GM10266 (cell line): Measurements from ENCODE around the gene ACO1.

Experiments used
- DNase-seq: peaks from one replicate; pipeline ENCODE4 v3.0.0; 2012; ENCODE audit errors: extremely low spot score
- TF ChIP-seq, protein P1 (sequence below): IDR thresholded peaks from 2 replicates; pipeline ENCODE4 v1.5.1; 2012; ENCODE audit warnings: mild to moderate bottlenecking, low read depth; ENCODE audit not compliant: control insufficient read depth, insufficient read depth; ENCODE audit errors: missing control alignments

Gene ACO1

DNA sequence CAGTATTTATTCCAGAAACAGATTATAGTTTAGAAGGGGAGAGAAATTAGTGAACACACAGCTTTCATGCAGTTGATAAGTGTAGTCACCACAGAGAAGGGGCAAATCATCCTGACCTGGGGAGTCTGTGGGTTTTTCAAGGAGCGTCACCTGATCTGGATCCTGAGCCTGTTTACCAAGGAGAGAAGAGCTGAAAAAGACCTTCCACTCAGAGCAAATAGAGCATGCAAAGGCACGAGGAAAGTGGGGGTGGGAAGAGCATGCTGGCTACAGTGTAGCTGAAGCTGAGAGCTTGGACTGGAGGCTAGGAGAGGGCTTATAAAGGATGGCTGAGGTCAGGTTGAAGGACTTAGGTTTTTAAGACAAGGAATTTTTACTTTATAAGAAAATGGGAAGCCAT lies 30.4 kb downstream of the ACO1 start:
- TF ChIP-seq, protein P1, sequence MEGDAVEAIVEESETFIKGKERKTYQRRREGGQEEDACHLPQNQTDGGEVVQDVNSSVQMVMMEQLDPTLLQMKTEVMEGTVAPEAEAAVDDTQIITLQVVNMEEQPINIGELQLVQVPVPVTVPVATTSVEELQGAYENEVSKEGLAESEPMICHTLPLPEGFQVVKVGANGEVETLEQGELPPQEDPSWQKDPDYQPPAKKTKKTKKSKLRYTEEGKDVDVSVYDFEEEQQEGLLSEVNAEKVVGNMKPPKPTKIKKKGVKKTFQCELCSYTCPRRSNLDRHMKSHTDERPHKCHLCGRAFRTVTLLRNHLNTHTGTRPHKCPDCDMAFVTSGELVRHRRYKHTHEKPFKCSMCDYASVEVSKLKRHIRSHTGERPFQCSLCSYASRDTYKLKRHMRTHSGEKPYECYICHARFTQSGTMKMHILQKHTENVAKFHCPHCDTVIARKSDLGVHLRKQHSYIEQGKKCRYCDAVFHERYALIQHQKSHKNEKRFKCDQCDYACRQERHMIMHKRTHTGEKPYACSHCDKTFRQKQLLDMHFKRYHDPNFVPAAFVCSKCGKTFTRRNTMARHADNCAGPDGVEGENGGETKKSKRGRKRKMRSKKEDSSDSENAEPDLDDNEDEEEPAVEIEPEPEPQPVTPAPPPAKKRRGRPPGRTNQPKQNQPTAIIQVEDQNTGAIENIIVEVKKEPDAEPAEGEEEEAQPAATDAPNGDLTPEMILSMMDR: no peak
- no peak for DNase-seq

DNA sequence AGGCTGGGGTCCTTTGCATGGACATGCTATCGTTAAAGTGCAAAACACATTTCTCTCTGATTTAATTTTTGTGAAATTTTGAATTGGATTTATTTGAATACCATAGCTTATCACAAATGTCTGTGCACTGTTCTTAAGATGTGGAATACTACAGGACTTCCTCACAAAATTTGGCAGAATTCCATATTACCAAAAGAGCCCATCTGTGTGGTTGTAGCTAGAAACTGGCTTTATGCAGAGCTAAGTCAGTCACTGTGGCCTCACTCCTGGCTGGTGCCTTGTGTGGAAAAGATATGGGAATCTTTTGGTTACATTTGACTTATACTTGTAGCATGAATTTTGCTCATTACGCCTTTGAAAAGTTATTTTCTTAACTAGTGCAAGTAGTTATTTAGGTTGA lies 35.5 kb downstream of the ACO1 start:
- TF ChIP-seq, protein P1: no peak

DNA sequence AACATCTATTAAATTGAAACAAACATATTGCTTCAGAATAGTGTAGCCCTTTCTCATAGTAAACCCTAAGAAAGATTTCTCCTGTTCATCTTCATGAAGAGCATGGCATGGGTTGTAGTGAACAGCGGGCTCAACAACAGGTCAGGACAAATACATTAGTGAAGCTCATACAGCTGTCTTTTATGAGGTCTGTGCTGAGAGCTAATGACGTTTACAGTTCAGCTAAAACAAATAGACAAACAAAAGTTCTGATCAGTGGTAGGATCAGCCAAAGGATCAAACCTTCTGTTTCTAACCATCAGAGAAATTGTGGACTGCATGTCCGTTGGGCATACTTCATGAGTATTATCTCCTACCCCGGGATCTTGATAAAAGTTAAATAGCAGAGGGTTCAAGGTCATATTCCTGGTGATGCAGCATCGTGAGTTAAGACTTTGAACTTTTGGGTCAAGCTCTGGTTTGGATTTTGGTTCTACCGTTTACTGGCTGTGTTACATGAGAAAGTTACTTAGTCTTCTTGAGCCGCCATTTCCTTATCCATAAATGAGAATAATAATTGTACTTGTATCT lies 37.9 kb downstream of the ACO1 start:
- TF ChIP-seq, protein P1: no peak
- DNase-seq: no peak

More for the DNA sequence above, 35.5 kb downstream of the ACO1 start:
- DNase-seq: no peak

DNA sequence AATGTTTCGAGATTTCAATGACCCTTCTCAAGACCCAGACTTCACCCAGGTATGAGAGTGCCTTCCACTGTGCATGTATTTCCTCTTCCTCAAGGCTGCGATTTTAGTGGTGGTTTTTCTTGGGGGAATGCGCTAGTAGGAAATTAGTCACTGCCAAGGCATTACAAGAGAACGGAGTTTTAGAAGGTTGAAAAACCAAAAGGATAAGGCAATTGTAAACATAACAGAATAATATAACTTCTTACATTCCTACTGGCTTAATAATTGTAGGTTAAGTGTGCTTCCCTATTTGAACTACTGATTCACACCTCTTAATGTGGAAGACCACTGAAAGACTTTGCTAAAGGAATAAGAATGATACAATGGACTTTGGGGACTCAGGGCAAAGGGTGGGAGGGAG lies 38.9 kb downstream of the ACO1 start:
- DNase-seq: no peak
- TF ChIP-seq, protein P1: no peak

DNA sequence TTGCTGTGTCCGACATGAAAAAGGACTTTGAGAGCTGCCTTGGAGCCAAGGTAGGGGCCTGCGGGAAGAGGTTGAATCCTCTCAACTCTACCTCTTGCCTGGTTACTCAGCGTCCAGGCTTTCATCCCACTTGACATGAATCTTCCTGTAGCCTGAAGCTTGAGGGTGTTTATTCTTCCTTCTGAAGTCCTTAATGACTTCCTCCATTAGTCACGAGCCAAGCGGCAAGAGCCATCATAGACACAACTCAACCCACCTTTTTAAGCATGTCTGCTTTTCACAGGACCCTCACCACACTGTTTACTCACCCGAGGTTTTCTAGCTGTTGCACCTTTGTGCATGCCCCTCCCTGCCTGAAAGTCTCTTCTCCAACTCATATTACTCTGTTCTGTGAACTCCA lies 40.2 kb downstream of the ACO1 start:
- no peak for DNase-seq
- TF ChIP-seq, protein P1: no peak

DNA sequence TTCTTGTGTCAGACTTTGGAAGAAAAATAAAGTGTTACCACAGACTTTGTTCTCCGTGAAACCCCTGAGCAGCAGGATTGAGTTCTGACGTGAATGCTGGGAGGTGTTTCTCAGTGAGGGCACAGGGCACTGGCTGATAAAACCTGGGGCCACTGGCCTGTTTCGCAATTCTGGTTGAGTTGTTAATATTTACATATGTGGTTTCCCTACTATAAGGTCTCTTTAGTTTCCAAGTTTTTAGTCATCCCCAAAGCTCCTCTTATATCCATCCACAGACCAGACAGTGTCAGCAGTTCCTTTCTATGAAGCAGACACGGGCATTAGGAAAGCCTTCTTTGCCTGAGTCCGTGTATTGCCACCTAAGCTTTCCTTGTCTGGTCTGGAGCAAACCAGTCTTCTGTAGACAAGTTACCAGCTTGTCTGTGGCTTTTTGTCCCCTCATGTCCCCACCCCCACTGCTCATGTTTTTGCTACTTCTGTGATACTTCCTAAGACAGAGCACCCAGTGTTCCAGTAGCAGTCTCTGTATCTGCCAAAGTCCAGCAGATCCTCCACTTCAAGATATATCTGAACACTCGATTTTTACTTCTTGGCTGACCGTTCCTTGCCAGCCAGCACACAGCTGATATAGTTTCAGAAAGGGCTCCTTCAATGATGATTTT lies 42.0 kb downstream of the ACO1 start:
- no peak for DNase-seq

More for the DNA sequence above, 42.0 kb downstream of the ACO1 start:
- TF ChIP-seq, protein P1: no peak
